Heart left ventricle (tissue), 13 donors: ENCODE results near the gene IGSF3.

Experiments used
- CTCF ChIP-seq, 12 donors: fragments of 200-600 bp; sonication (generic) in 4 of 12; IDR thresholded peaks; one replicate each; pipeline versions ENCODE4 v1.5.0 to v1.8.0; 2018 to 2022; ENCODE audit warnings: antibody characterized with exemption in 12 of 12, mild to moderate bottlenecking in 5 of 12
- POLR2A ChIP-seq, 2 donors: fragments of 450-650 bp; IDR thresholded peaks; one replicate each; pipeline ENCODE4 v1.6.1; 2017; ENCODE audit warnings: antibody characterized with exemption in 2 of 2, mild to moderate bottlenecking in 2 of 2, moderate library complexity in 2 of 2
- donor health status: ischemic (EF 13 %, LVEDD 7.1; RV severe dilation, severe dysfunction).
- donor health status: DM: no; HTN: yes; CAD: no.
- donor health status: DM: no; HTN: no; CAD: no.
- donor health status: ischemic (EF 25% LVEDD 6.9; RV normal size, moderate dysfunction).
- donor health status: ischemic (EF 25% LVEDD 5.7; RV mildly dilated, moderate dysfunction).
- donor health status: ischemic (EF 35%, LVEDD 5.7; RV mildly dilated, moderate dysfunction).
- donor health status: nonischemic (EF 11% LVEDD 7.7; RV severe dilation, severe dysfunction).
- donor health status: DM: yes; HTN: yes; CAD: no.
- donor health status: PGD.
- donor health status: ischemic (EF 29% LVEDD 5.4; RV normal size, mild dysfunction).
- donor health status: nonischemic (EF 23%, LVEDD 6.1; RV moderate dilation, normal function).

GRCh38 chr1:116704278-116704677, 36.7 kb upstream of the IGSF3 start:
- TF ChIP-seq CTCF (IDR thresholded peaks at IDR 0.05) (no peak), POLR2A (IDR thresholded peaks at IDR 0.05) (no peak)
